DND-41 (cell line): ENCODE measurements around the gene PLCXD3.

Experiments used
- ATAC-seq: fragments of 200-7000 bp; cut with Tn5 transposase; 3 replicates; pipeline ENCODE4 v1.9.1; 2021; ENCODE audit warnings: low read depth; ENCODE audit not compliant: insufficient read depth
- DNase-seq: peaks from one replicate; pipeline ENCODE4 v3.0.0-alpha.2; 2020
- H2AFZ ChIP-seq: 2 replicates; pipeline ENCODE4 v1.6.0; 2012; ENCODE audit warnings: low read depth, low read length
- H3K27ac ChIP-seq: 2 replicates; pipeline ENCODE4 v1.5.1; 2012; ENCODE audit warnings: low read length, inconsistent platforms
- H3K27me3 ChIP-seq: fragments of 200-600 bp; sonication (generic); 2 replicates; pipeline ENCODE4 v1.6.0; 2012; ENCODE audit warnings: low read length, mild to moderate bottlenecking, inconsistent platforms; ENCODE audit not compliant: insufficient read depth, poor library complexity
- H3K36me3 ChIP-seq: 2 replicates; pipeline ENCODE4 v1.5.1; 2012; ENCODE audit warnings: low read length, inconsistent platforms; ENCODE audit not compliant: insufficient read depth
- H3K4me1 ChIP-seq: 2 replicates; pipeline ENCODE4 v1.5.1; 2012; ENCODE audit warnings: mild to moderate bottlenecking, low read length; ENCODE audit not compliant: insufficient read depth
- H3K4me2 ChIP-seq: 2 replicates; pipeline ENCODE4 v1.6.0; 2012; ENCODE audit warnings: mild to moderate bottlenecking, moderate library complexity, low read length, inconsistent platforms; ENCODE audit not compliant: insufficient read depth
- H3K4me3 ChIP-seq, 2 experiments: fragments of 200-600 bp in 1 of 2; shearing (Covaris generic) in 1 of 2; 2 replicates each; pipeline ENCODE4 v1.5.1; 2012 to 2016; ENCODE audit warnings: inconsistent platforms in 2 of 2, low read length in 2 of 2, mild to moderate bottlenecking in 2 of 2, low read depth in 1 of 2, moderate library complexity in 1 of 2
- H3K79me2 ChIP-seq: 2 replicates; pipeline ENCODE4 v1.6.0; 2012; ENCODE audit warnings: low read length, inconsistent platforms; ENCODE audit not compliant: insufficient read depth
- H3K9ac ChIP-seq: 2 replicates; pipeline ENCODE4 v1.6.0; 2012; ENCODE audit warnings: low read depth, mild to moderate bottlenecking, inconsistent platforms, low read length, moderate library complexity
- H3K9me3 ChIP-seq: 2 replicates; pipeline ENCODE4 v1.5.1; 2012; ENCODE audit warnings: low read length, moderate library complexity, mild to moderate bottlenecking, inconsistent platforms; ENCODE audit not compliant: insufficient read depth, severe bottlenecking
- H4K20me1 ChIP-seq: 2 replicates; pipeline ENCODE4 v1.6.0; 2012; ENCODE audit warnings: low read length; ENCODE audit not compliant: insufficient read depth
- CTCF ChIP-seq: IDR thresholded peaks from 2 replicates; pipeline ENCODE4 v1.5.1; 2012; ENCODE audit warnings: borderline replicate concordance, low read length, moderate library complexity, mild to moderate bottlenecking; ENCODE audit not compliant: poor library complexity, severe bottlenecking; ENCODE audit errors: extremely low read depth
- EZH2 ChIP-seq: IDR thresholded peaks from 3 replicates; pipeline ENCODE4 v1.6.1; 2012; ENCODE audit warnings: borderline replicate concordance, low read depth, mild to moderate bottlenecking, moderate library complexity, low read length, inconsistent platforms; ENCODE audit not compliant: severe bottlenecking

PLCXD3 gene

GRCh38 chr5:41296066-41296465, 214.3 kb downstream of the PLCXD3 start:
- no peaks in the 10 kb centered on the region for H3K4me1 ChIP-seq
- ATAC-seq (no peak), DNase-seq (no peak)
- H3K27ac ChIP-seq, result no peak overlapping the region
- H3K27me3 ChIP-seq, result no peaks in the 10 kb centered on the region
- no peaks in the 10 kb centered on the region for H3K79me2 ChIP-seq
- TF ChIP-seq EZH2, result no peak
- TF ChIP-seq CTCF, result no peak
- no peak overlapping the region for H3K9ac ChIP-seq
- H3K9me3 ChIP-seq, result no peaks in the 10 kb centered on the region
- H3K36me3 ChIP-seq, result no peaks in the 10 kb centered on the region
- H4K20me1 ChIP-seq, result no peaks in the 10 kb centered on the region
- H3K4me3 ChIP-seq, result no peak overlapping the region
- no peak overlapping the region for H3K4me2 ChIP-seq
- H2AFZ ChIP-seq, result no peak overlapping the region

GRCh38 chr5:41291323-41291722, 219.1 kb downstream of the PLCXD3 start:
- Histone ChIP-seq H3K36me3 (no peaks in the 10 kb centered on the region), H3K4me3 (no peak overlapping the region), H4K20me1 (no peaks in the 10 kb centered on the region), H3K27me3 (no peaks in the 10 kb centered on the region), H3K9ac (no peak overlapping the region), H2AFZ (no peak overlapping the region), H3K27ac (no peak overlapping the region), H3K9me3 (no peaks in the 10 kb centered on the region), H3K4me2 (no peak overlapping the region), H3K4me1 (no peaks in the 10 kb centered on the region), H3K79me2 (no peaks in the 10 kb centered on the region)
- no peak for DNase-seq
- no peak for ATAC-seq
- TF ChIP-seq EZH2 (no peak), CTCF (no peak)

- no peak overlapping the region for H2AFZ ChIP-seq
- TF ChIP-seq CTCF (no peak), EZH2 (no peak)
- H3K27ac ChIP-seq, result no peak overlapping the region
- H3K4me1 ChIP-seq, result no peaks in the 10 kb centered on the region
- no peaks in the 10 kb centered on the region for H3K9me3 ChIP-seq
- no peaks in the 10 kb centered on the region for H3K36me3 ChIP-seq
- DNase-seq, result no peak
- no peak overlapping the region for H3K4me3 ChIP-seq
- H3K9ac ChIP-seq, result no peak overlapping the region
- H3K4me2 ChIP-seq, result no peak overlapping the region
- no peaks in the 10 kb centered on the region for H4K20me1 ChIP-seq
- no peaks in the 10 kb centered on the region for H3K79me2 ChIP-seq
- H3K27me3 ChIP-seq, result no peaks in the 10 kb centered on the region
- no peak for ATAC-seq
Observed at GRCh38 chr5:41290810-41291209, 219.6 kb downstream of the PLCXD3 start.

GRCh38 chr5:41289970-41290464, 220.4 kb downstream of the PLCXD3 start:
- Histone ChIP-seq H4K20me1 (no peaks in the 10 kb centered on the region), H3K4me2 (no peak overlapping the region), H3K4me3 (no peak overlapping the region), H3K9ac (no peak overlapping the region), H3K27ac (no peak overlapping the region), H2AFZ (no peak overlapping the region), H3K27me3 (no peaks in the 10 kb centered on the region), H3K36me3 (no peaks in the 10 kb centered on the region), H3K79me2 (no peaks in the 10 kb centered on the region), H3K4me1 (no peaks in the 10 kb centered on the region), H3K9me3 (no peaks in the 10 kb centered on the region)
- TF ChIP-seq CTCF, result no peak
- TF ChIP-seq EZH2, result no peak
- DNase-seq, result no peak
- no peak for ATAC-seq
